OCI-LY7 (cell line): ENCODE measurements around the gene LANCL1. TPM values are rescaled to one million over a fixed set of nuclear protein-coding genes. Genes with fewer than 3 reads are reported as not detected.

Source experiments
- BruUV-seq: library from RNA; stranded (reverse); fragments of 400-500 nt; replicated peaks from 2 replicates; lab custom pipeline; 2021; lab: Mats Ljungman, UMichigan
- CTCF ChIA-PET: fragments of 300-600 bp; sonication (Branson Sonifier 250); formaldehyde crosslinking; loops from one replicate; lab custom pipeline; 2022; ENCODE audit warnings: antibody characterized with exemption; ENCODE audit not compliant: unreplicated experiment; lab: Charles Lee
- POLR2A ChIA-PET: fragments of 300-600 bp; sonication (Branson Sonifier 250); formaldehyde crosslinking; loops from one replicate; lab custom pipeline; 2022; ENCODE audit warnings: antibody characterized with exemption; lab: Charles Lee
- DNase-seq: peaks from one replicate; pipeline ENCODE4 v3.0.0-alpha.2; 2015; ENCODE audit warnings: low spot score
- H2AFZ ChIP-seq: fragments of 200-600 bp; sonication (generic), shearing (Covaris generic); 2 replicates; pipeline ENCODE4 v1.6.1; 2014; ENCODE audit warnings: mild to moderate bottlenecking, antibody characterized with exemption, low read length, moderate library complexity
- H3K27ac ChIP-seq: fragments of 200-600 bp; sonication (generic); 2 replicates; pipeline ENCODE4 v1.5.1; 2014; ENCODE audit warnings: mixed run types, low read depth, mild to moderate bottlenecking, moderate library complexity, low read length, inconsistent platforms; ENCODE audit not compliant: poor library complexity, severe bottlenecking
- H3K36me3 ChIP-seq: fragments of 200-600 bp; sonication (generic); 2 replicates; pipeline ENCODE4 v1.6.1; 2014; ENCODE audit warnings: mild to moderate bottlenecking, antibody characterized with exemption, low read length, moderate library complexity, mixed read lengths; ENCODE audit not compliant: insufficient read depth
- H3K4me1 ChIP-seq: fragments of 200-600 bp; sonication (generic); 2 replicates; pipeline ENCODE4 v1.5.1; 2014; ENCODE audit warnings: mild to moderate bottlenecking, low read length; ENCODE audit not compliant: insufficient read depth, poor library complexity, severe bottlenecking
- H3K4me2 ChIP-seq: fragments of 200-600 bp; sonication (generic); 2 replicates; pipeline ENCODE4 v1.6.1; 2014; ENCODE audit warnings: mild to moderate bottlenecking, low read length
- H3K4me3 ChIP-seq: fragments of 200-600 bp; sonication (generic); 2 replicates; pipeline ENCODE4 v1.5.1; 2014; ENCODE audit warnings: mild to moderate bottlenecking, low read depth, low read length; ENCODE audit not compliant: poor library complexity, severe bottlenecking
- H3K79me2 ChIP-seq: fragments of 200-600 bp; sonication (generic); 2 replicates; pipeline ENCODE4 v1.6.1; 2016; ENCODE audit warnings: low read depth, mild to moderate bottlenecking, low read length, moderate library complexity, mixed read lengths; ENCODE audit not compliant: insufficient read depth
- H3K9me2 ChIP-seq: fragments of 200-600 bp; sonication (generic); 2 replicates; pipeline ENCODE4 v1.6.1; 2016; ENCODE audit warnings: mild to moderate bottlenecking, low read length, mixed read lengths; ENCODE audit not compliant: insufficient read depth
- H3K9me3 ChIP-seq: fragments of 200-600 bp; sonication (generic); 2 replicates; pipeline ENCODE4 v1.6.1; 2014; ENCODE audit warnings: mild to moderate bottlenecking, mixed run types, low read length, mixed read lengths
- H4K20me1 ChIP-seq: fragments of 200-600 bp; sonication (generic); 2 replicates; pipeline ENCODE4 v1.6.1; 2014; ENCODE audit warnings: mild to moderate bottlenecking, antibody characterized with exemption, low read length, moderate library complexity, mixed read lengths; ENCODE audit not compliant: insufficient read depth
- CTCF ChIP-seq: fragments of 200-600 bp; sonication (generic); conservative IDR thresholded peaks from 2 replicates; pipeline ENCODE4 v1.5.1; 2014; ENCODE audit warnings: mild to moderate bottlenecking, antibody characterized with exemption, low read length, moderate library complexity, mixed read lengths
- EZH2phosphoT487 ChIP-seq: fragments of 200-600 bp; sonication (generic); IDR thresholded peaks from 2 replicates; pipeline ENCODE4 v1.6.1; 2018; ENCODE audit warnings: low read depth, borderline replicate concordance, mild to moderate bottlenecking, mixed run types, antibody characterized with exemption, low read length, moderate library complexity, mixed read lengths
- intact Hi-C: fragments of 100-400 bp; cut with micrococcal nuclease; formaldehyde crosslinking; loops from one replicate; pipeline ENCODE4 v1.10.0; 2022; ENCODE audit not compliant: unreplicated experiment
- total RNA-seq, 2 experiments: library from RNA; depleted of rRNA in 1 of 2; stranded (reverse); fragments of >200 nt in 1 of 2; shearing (Covaris generic) in 1 of 2; gene quantifications; 2 replicates each; pipeline ENCODE4 v1.2.3, GENCODE V29; 2014 to 2022

Gene LANCL1
- total RNA-seq, 2 experiments from 2014 or later, result 22.5 to 55.2 TPM

DNA sequence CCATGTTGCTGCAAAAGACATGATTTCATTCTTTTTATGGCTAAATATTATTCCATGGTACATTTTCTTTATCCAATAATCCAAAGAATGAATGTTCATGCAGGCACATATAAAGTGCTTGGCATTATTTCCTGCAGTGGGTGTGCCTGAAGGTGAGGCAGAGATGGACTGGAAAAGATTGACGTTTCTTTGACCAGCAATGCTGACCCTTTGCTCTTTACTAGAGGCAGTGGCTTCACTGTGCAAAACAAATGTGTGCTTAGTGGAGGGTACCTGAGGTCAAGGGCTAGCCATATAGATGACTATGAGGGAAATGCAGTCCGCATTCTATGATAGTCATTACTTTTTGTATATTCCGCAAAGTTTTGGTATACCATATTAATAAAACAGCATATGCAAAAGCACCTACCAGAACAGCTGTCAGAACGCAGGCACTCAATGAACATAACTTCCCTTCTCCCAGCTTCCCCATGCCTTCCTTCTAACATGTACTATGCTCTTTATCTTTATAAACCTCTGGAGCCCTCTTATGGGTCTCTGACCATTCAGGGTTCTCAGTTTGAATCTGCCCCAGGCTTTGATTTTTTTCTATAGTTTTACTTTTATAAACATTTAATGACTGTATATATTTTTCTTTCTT lies 47.2 kb upstream of the LANCL1 start:
- Histone ChIP-seq H4K20me1 (no peaks in the 10 kb centered on the region), H3K79me2 (no peaks in the 10 kb centered on the region), H2AFZ (no peak overlapping the region), H3K36me3 (no peaks in the 10 kb centered on the region), H3K4me3 (no peak overlapping the region), H3K9me3 (no peaks in the 10 kb centered on the region), H3K4me1 (no peaks in the 10 kb centered on the region), H3K4me2 (no peak overlapping the region), H3K27ac (no peak overlapping the region), H3K9me2 (no peaks in the 10 kb centered on the region)
- POLR2A ChIA-PET, result interaction anchor here (0.6 to 1.3 kb wide), 2 partner anchors 13 to 77 kb away, joined by 3 read pairs; no protein-coding TSS in a partner anchor
- intact Hi-C loops, result no loop called here
- CTCF ChIA-PET, result no interaction called here
- no peak for DNase-seq
- no peak for TF ChIP-seq CTCF
- TF ChIP-seq EZH2phosphoT487, result no peak
- no TSS peak for BruUV-seq

DNA sequence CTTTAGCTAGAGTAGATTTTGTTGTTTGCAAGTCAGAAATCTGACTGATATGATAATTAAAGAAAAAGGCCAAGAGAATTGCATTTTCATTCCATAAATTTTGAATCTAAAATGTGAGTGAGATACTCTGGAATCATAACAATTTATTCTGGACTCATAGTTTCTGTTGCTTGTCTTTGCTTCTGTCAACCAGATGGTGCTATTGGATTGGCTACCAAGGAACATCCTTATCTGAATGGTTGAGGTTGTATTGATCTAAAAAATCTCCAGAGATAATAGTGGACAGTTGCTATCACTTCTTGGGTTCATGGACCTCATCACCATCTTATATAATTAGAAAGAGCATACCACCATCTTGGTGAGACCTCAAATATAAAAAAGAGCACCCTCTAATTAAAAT lies 45.8 kb upstream of the LANCL1 start:
- intact Hi-C loops, result no loop called here
- Histone ChIP-seq H3K79me2 (no peaks in the 10 kb centered on the region), H3K4me3 (no peak overlapping the region), H3K4me2 (no peak overlapping the region), H2AFZ (no peak overlapping the region), H3K9me3 (no peaks in the 10 kb centered on the region), H3K4me1 (no peaks in the 10 kb centered on the region), H4K20me1 (no peaks in the 10 kb centered on the region), H3K9me2 (no peaks in the 10 kb centered on the region), H3K36me3 (no peaks in the 10 kb centered on the region), H3K27ac (no peak overlapping the region)
- POLR2A ChIA-PET, result no interaction called here
- no peak for DNase-seq
- TF ChIP-seq CTCF (no peak), EZH2phosphoT487 (no peak)
- BruUV-seq, result no TSS peak
- CTCF ChIA-PET, result no interaction called here

- POLR2A ChIA-PET, result no interaction called here
These were observed 43.0 kb upstream of the LANCL1 start for GRCh38 chr2:210519594-210519993.

More at GRCh38 chr2:210519594-210519993, 43.0 kb upstream of the LANCL1 start:
- no peak for TF ChIP-seq EZH2phosphoT487
- no peak for TF ChIP-seq CTCF
- Histone ChIP-seq H3K9me3 (no peaks in the 10 kb centered on the region), H3K27ac (no peak overlapping the region), H2AFZ (no peak overlapping the region), H3K4me2 (no peak overlapping the region), H3K36me3 (no peaks in the 10 kb centered on the region), H3K4me1 (no peaks in the 10 kb centered on the region), H3K4me3 (no peak overlapping the region), H4K20me1 (no peaks in the 10 kb centered on the region), H3K9me2 (no peaks in the 10 kb centered on the region), H3K79me2 (no peaks in the 10 kb centered on the region)
- CTCF ChIA-PET, result no interaction called here
- no TSS peak for BruUV-seq
- no peak for DNase-seq
- intact Hi-C loops, result no loop called here
